ENCODE data around the gene MRPL40. TPM values are rescaled to one million over a fixed set of nuclear protein-coding genes. Genes with fewer than 3 reads are reported as not detected.
"Not testable (repeated sequence)": the region's sequence is repeated elsewhere in the genome, so short reads cannot be mapped to it uniquely, and the experiment has no call there.

MRPL40 gene
- total RNA-seq, 1 donor from 2014 or later: 19.9 TPM

DNA sequence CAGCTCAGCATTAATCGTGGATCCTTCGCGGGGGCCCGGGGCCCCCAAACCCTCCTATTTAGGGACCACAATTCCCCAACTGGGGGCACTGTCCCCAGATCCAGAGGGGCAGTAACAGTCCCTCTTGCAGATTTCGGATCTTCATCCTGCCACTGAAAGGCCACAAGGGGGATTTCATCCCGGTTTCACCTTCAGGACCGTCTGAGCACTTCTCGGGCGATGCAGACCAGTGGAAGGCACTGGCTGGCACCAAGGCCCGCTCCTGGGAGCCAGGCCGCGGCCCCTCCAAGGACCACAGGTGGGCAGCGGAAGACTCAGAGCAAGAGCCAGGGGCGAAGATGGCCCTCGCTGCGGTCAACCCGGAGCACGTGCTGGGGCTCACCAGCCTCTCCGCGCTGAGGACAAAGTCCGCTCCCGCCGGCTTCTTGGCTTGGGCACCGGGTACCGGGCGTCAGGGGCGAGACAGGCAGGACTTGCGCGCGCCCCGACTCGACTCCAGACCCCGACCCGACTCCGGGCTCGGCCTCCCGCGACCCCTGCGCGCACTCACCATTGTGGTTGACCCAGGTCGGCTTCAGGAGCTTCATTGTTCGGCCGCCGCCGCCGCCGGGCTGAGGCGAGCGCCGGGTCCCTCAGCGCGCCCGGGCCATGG lies 1.3 kb upstream of the MRPL40 start:
- H3K36me3 Mint-ChIP-seq (ENCODE audit: low read depth, unreplicated experiment): peaks cover 8% of the 10 kb centered on the region
- peaks cover 26% of the 10 kb centered on the region for H3K4me1 Mint-ChIP-seq (ENCODE audit: unreplicated experiment)
- H3K9me3 Mint-ChIP-seq (ENCODE audit: unreplicated experiment): no peaks in the 10 kb centered on the region
- no peak overlapping the region for H3K27ac Mint-ChIP-seq (ENCODE audit: unreplicated experiment)
- H3K27me3 Mint-ChIP-seq (ENCODE audit: unreplicated experiment): peaks cover 2% of the 10 kb centered on the region
- no peak for TF ChIP-seq CTCF (IDR thresholded peaks at IDR 0.05; ENCODE audit: unreplicated experiment)
- peak; percentile 37 for DNase-seq (ENCODE audit: low spot score)
- H3K4me3 Mint-ChIP-seq (ENCODE audit: unreplicated experiment): peak overlapping the region; percentile 81

DNA sequence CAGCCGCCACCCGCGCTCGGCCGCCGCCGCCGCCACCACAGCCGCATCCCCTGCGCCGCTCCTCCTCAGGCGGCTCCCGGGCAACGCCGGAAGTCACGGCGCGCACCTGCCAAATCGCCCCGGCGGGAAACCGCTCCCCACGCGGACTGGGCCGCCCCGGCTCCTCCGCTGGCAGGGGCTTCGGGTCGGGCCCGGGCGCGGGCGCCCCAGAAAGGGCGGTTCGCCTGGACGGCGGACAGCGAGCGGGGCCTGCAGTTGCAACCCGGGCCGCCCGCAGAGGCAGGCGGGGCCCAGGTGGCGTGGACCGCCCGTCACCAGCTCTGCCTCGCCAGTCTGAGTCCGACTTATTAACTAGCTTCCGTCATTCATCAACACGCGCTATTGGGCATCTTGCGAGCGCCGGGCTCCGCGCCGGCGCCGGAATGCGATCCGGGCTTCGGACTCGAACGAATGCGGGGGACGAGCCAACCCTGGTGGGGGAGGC lies 654 bp upstream of the MRPL40 start, which contains the start of gene HIRA:
Gene HIRA (minus strand): TSS at position 85 of the 484 bp plus-strand sequence. CDS start 257 bp downstream, outside the sequence.
- peaks cover 2% of the 10 kb centered on the region for H3K27me3 Mint-ChIP-seq (ENCODE audit: unreplicated experiment)
- H3K4me3 Mint-ChIP-seq (ENCODE audit: unreplicated experiment): peak within 1 kb of the TSS; percentile 92
- H3K27ac Mint-ChIP-seq (ENCODE audit: unreplicated experiment): peak within 1 kb of the TSS; percentile 83
- peak; percentile 75 for DNase-seq (ENCODE audit: low spot score)
- H3K4me1 Mint-ChIP-seq (ENCODE audit: unreplicated experiment): peaks cover 28% of the 10 kb centered on the region
- no peak for TF ChIP-seq CTCF (IDR thresholded peaks at IDR 0.05; ENCODE audit: unreplicated experiment)
- peaks cover 5% of the 10 kb centered on the region for H3K36me3 Mint-ChIP-seq (ENCODE audit: low read depth, unreplicated experiment)
- H3K9me3 Mint-ChIP-seq (ENCODE audit: unreplicated experiment): no peaks in the 10 kb centered on the region

- peak overlapping the region; percentile 24 for H3K27ac Mint-ChIP-seq (ENCODE audit: unreplicated experiment)
- TF ChIP-seq CTCF (IDR thresholded peaks at IDR 0.05; ENCODE audit: unreplicated experiment): no peak
- no peak for DNase-seq (ENCODE audit: low spot score)
- peaks cover 4% of the 10 kb centered on the region for H3K36me3 Mint-ChIP-seq (ENCODE audit: low read depth, unreplicated experiment)
- H3K4me3 Mint-ChIP-seq (ENCODE audit: unreplicated experiment): no peak overlapping the region
- no peaks in the 10 kb centered on the region for H3K9me3 Mint-ChIP-seq (ENCODE audit: unreplicated experiment)
- peaks cover 2% of the 10 kb centered on the region for H3K27me3 Mint-ChIP-seq (ENCODE audit: unreplicated experiment)
- peaks cover 33% of the 10 kb centered on the region for H3K4me1 Mint-ChIP-seq (ENCODE audit: unreplicated experiment)
Observed at GRCh38 chr22:19434401-19434800, 2.1 kb downstream of the MRPL40 start.

GRCh38 chr22:19434829-19435580 lies 2.7 kb downstream of the MRPL40 start:
- peaks cover 2% of the 10 kb centered on the region for H3K27me3 Mint-ChIP-seq (ENCODE audit: unreplicated experiment)
- H3K9me3 Mint-ChIP-seq (ENCODE audit: unreplicated experiment): no peaks in the 10 kb centered on the region

DNA sequence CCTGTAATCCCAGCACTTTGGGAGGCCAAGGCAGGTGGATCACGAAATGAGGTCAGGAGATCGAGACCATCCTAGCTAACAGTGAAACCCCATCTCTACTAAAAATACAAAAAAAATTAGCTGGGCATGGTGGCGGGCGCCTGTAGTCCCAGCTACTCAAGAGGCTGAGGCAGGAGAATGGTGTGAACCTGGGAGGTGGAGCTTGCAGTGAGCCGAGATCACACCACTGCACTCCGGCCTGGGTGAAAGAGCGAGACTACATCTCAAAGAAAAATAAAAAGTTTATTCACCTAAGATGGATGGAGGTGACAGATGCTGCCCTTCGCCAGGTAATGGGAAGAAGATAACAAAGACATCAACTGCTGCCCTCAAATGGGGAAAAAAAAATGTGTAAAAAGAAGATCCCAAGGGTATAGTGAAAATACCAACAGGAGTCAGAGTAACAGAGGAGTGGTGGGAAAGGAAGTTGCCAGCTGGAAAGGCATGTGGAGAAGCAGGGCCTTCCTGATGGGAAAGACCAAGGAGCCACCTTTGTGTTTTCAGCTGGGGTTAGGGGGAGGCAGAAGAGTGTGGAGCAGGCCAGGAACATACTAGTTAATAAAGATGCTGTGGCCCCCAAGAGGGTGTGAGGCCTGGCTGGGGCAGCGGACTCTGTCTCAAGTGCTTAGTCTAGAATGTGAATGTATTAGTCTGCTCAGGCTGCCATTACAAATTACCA lies 4.3 kb downstream of the MRPL40 start:
- H3K4me1 Mint-ChIP-seq (ENCODE audit: unreplicated experiment): peaks cover 19% of the 10 kb centered on the region

More at GRCh38 chr22:19434829-19435580, 2.7 kb downstream of the MRPL40 start:
- Mint-ChIP-seq H3K4me3 (ENCODE audit: unreplicated experiment) (no peak overlapping the region), H3K36me3 (ENCODE audit: low read depth, unreplicated experiment) (peaks cover 4% of the 10 kb centered on the region), H3K27ac (ENCODE audit: unreplicated experiment) (no peak overlapping the region), H3K4me1 (ENCODE audit: unreplicated experiment) (peaks cover 27% of the 10 kb centered on the region)
- DNase-seq (ENCODE audit: low spot score): no peak
- no peak for TF ChIP-seq CTCF (IDR thresholded peaks at IDR 0.05; ENCODE audit: unreplicated experiment)

More for the DNA sequence above, 4.3 kb downstream of the MRPL40 start:
- DNase-seq (ENCODE audit: low spot score); H3K9me3 Mint-ChIP-seq (ENCODE audit: unreplicated experiment); H3K36me3 Mint-ChIP-seq (ENCODE audit: low read depth, unreplicated experiment); H3K27me3 Mint-ChIP-seq (ENCODE audit: unreplicated experiment): not testable (repeated sequence)
- peak overlapping the region; percentile 70 for H3K27ac Mint-ChIP-seq (ENCODE audit: unreplicated experiment)
- peak overlapping the region; percentile 7 for H3K4me3 Mint-ChIP-seq (ENCODE audit: unreplicated experiment)
